GM19467 (cell line): ENCODE measurements around the gene CHN2.

Source experiments
- ATAC-seq: cut with Tn5 transposase; IDR thresholded peaks from one replicate; pipeline ENCODE4 v1.9.1; 2021; ENCODE audit warnings: mild to moderate bottlenecking, moderate library complexity; ENCODE audit not compliant: unreplicated experiment

The CHN2 gene

GRCh38 chr7:29328811-29329210 lies 134.2 kb downstream of the CHN2 start:
- ATAC-seq, result no peak

- ATAC-seq, result no peak
These were observed 135.1 kb downstream of the CHN2 start for GRCh38 chr7:29329686-29330085.

- no peak for ATAC-seq
These were observed 135.6 kb downstream of the CHN2 start for GRCh38 chr7:29330136-29330535.

- no peak for ATAC-seq
These were observed 136.6 kb downstream of the CHN2 start for GRCh38 chr7:29331163-29331562.

GRCh38 chr7:29332042-29332811 lies 137.7 kb downstream of the CHN2 start:
- no peak for ATAC-seq

- no peak for ATAC-seq
These were observed 138.6 kb downstream of the CHN2 start for GRCh38 chr7:29332875-29333855.

- no peak for ATAC-seq
These were observed 140.9 kb downstream of the CHN2 start for GRCh38 chr7:29335188-29336083.

GRCh38 chr7:29337546-29338116 lies 143.1 kb downstream of the CHN2 start:
- no peak for ATAC-seq

- no peak for ATAC-seq
These were observed 146.1 kb downstream of the CHN2 start for GRCh38 chr7:29340696-29341095.

- ATAC-seq, result no peak
These were observed 146.6 kb downstream of the CHN2 start for GRCh38 chr7:29341156-29341555.

- ATAC-seq, result no peak
These were observed 148.2 kb downstream of the CHN2 start for GRCh38 chr7:29342761-29343160.

- ATAC-seq, result no peak
These were observed 148.8 kb downstream of the CHN2 start for GRCh38 chr7:29343399-29343798.

GRCh38 chr7:29344334-29344978 lies 149.9 kb downstream of the CHN2 start:
- ATAC-seq, result no peak

GRCh38 chr7:29345590-29345989 lies 151.0 kb downstream of the CHN2 start:
- no peak for ATAC-seq

GRCh38 chr7:29346231-29346978 lies 151.8 kb downstream of the CHN2 start:
- ATAC-seq, result no peak

GRCh38 chr7:29349362-29349761 lies 154.8 kb downstream of the CHN2 start:
- no peak for ATAC-seq

GRCh38 chr7:29350351-29350750 lies 155.8 kb downstream of the CHN2 start:
- ATAC-seq, result no peak

- ATAC-seq, result no peak
These were observed 157.5 kb downstream of the CHN2 start for GRCh38 chr7:29352041-29352440.

GRCh38 chr7:29353810-29354209 lies 159.2 kb downstream of the CHN2 start:
- no peak for ATAC-seq
